Mesodermal cell (in vitro differentiated cells): ENCODE results near the gene SETD7.

ENCODE experiments used
- H3K27ac ChIP-seq: 2 replicates; pipeline ENCODE4 v1.7.0; 2013; ENCODE audit warnings: mild to moderate bottlenecking, low read depth, low read length, moderate library complexity; ENCODE audit not compliant: severe bottlenecking
- H3K36me3 ChIP-seq: 2 replicates; pipeline ENCODE4 v1.7.1; 2013; ENCODE audit warnings: mild to moderate bottlenecking, low read length, moderate library complexity; ENCODE audit not compliant: control insufficient read depth, insufficient read depth
- H3K4me1 ChIP-seq: one replicate; pipeline ENCODE4 v1.7.1; 2013; ENCODE audit warnings: mild to moderate bottlenecking, low read length; ENCODE audit not compliant: insufficient read depth, control insufficient read depth, poor library complexity, severe bottlenecking
- H3K4me3 ChIP-seq: 2 replicates; pipeline ENCODE4 v1.7.0; 2013; ENCODE audit warnings: low read length, control low read depth, mild to moderate bottlenecking; ENCODE audit not compliant: insufficient read depth, poor library complexity, severe bottlenecking; ENCODE audit errors: extremely low read depth
- H3K9me3 ChIP-seq: 2 replicates; pipeline ENCODE4 v1.7.1; 2013; ENCODE audit warnings: mild to moderate bottlenecking, low read length, moderate library complexity; ENCODE audit not compliant: control insufficient read depth
- WGBS, 2 experiments: methylation state at CpG; one replicate each; pipeline ENCODE4 v1.1.5; 2013; ENCODE audit warnings: missing lambda C conversion rate in 2 of 2; ENCODE audit not compliant: insufficient coverage in 2 of 2; 5-methylcytosine and 5-hydroxymethylcytosine counted together

The SETD7 gene

DNA sequence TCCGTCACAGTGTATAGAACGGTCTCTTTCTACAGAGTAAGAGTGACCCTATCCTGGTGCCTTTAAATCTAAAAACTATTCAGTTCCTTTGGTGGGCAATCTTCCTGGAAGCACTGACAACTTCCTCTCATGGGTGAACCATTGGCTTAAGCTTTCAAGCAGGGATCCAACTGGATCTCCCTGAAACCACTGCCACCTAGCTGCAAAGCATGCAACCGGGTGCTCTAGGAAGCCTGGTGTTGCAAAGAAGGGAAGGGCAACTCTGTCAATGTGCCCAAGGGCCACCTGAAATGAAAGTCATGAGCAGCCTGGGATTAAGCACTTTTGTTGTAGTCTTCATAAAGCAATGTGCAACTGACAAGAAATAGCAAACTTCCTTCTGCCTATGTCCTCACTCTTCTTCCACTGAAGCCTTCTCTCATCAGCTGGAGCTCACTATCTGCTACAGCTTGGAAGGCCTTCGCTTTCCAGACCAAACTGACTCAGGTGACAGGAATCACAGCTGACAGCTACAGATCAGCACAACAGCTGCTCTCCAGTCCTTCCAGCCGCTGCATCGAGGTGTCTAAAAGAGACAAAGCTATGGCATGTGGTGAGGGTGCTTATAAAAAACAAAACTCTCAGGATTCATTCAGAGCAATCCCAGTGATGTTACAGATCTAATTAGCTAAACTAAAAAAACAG is 46.1 kb downstream of the SETD7 start:
- WGBS, 2 experiments: 76 to 85% methylated on average over 4 to 6 of the region's 6 CpGs
- H3K27ac ChIP-seq: no peak overlapping the region
- H3K9me3 ChIP-seq: no peaks in the 10 kb centered on the region
- no peak overlapping the region for H3K4me3 ChIP-seq
- H3K36me3 ChIP-seq: peaks cover 82% of the 10 kb centered on the region
- H3K4me1 ChIP-seq: no peaks in the 10 kb centered on the region

DNA sequence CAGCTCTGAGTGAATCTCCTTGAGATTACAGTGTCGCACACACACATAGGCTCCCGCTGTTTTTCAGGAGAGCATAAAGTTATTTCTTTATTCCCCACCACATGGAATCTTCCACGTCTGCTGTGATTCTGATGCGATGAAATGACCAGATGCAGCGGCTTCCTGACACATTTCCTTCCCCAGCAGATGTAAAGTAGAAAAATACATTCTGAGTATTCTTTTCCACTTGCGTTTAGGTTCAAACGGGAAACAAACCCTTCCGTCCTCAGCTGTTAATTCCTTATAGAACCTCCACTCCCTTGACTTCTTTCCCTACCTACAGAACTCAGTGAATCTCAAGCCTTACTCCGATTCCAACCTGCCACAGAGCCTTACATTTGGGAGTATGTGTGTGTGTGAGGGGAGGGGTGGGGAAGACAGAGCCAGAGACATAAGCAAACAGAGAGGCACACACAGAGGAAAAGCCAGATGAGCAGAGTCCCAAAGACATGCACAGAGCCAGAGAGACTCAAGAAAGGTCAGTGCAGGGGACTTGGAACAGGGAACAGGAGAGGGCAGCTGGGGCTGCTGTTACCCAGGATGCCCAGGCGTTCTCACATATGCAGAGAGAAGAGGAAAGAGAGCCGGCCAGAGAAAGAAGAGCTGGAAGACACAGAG is 47.3 kb downstream of the SETD7 start:
- H3K9me3 ChIP-seq: no peaks in the 10 kb centered on the region
- H3K4me1 ChIP-seq: no peaks in the 10 kb centered on the region
- peaks cover 73% of the 10 kb centered on the region for H3K36me3 ChIP-seq
- no peak overlapping the region for H3K27ac ChIP-seq
- no peak overlapping the region for H3K4me3 ChIP-seq
- WGBS, 2 experiments: 92 to 95% methylated on average over 7 of the region's 11 CpGs

DNA sequence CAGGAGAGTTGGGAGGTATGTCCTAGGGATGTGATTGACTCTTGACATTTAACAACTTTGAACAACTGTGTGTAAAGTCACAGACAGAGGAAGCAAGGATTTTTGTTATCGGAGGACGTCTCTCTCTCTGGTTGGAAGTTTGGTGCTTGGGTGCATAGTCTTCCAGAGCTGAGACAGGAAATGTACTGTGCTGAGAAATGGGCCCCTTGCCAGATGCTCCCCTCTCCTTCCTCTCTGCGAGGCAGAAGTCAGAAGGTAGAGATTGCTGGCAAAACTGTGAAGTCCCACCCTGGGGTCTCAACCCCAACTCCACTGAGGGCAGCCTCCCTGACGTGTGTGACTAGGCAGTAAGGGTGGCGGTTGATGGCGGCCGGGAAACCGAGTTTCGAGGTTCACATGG is 49.2 kb downstream of the SETD7 start:
- Histone ChIP-seq H3K36me3 (peaks cover 55% of the 10 kb centered on the region), H3K4me3 (no peak overlapping the region)

DNA sequence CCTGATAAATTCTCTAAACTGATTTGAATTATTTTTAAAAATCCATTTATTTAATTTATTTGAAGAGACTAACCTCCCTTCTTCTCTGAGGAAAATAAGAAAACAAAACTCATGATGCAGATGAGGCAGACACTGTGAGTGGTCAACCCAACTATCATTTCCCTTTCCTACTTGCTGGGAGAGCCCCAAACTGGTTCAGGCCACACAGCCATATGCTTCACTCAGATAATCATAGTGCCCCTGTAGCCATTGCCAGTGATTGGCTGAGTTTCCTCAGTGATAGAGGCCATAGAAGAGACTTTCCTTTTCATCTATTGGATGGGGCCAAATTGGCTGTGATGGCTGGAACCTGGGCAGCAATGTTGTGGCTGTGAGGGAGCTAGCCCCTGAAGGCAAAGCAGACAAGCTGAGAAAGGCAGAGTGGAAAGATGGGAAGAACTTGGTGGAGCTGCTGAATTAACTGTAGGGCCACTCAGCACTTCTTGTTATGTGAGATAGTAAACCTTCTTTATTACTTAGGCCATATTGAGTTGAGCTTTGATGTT is 52.3 kb downstream of the SETD7 start:
- Histone ChIP-seq H3K4me3 (no peak overlapping the region), H3K4me1 (peaks cover 5% of the 10 kb centered on the region), H3K36me3 (peaks cover 29% of the 10 kb centered on the region), H3K27ac (no peak overlapping the region), H3K9me3 (no peaks in the 10 kb centered on the region)

More for the DNA sequence above, 49.2 kb downstream of the SETD7 start:
- H3K9me3 ChIP-seq: no peaks in the 10 kb centered on the region
- no peak overlapping the region for H3K27ac ChIP-seq
- 93 to 97% methylated on average over 6 to 7 of the region's 9 CpGs for WGBS, 2 experiments
- peaks cover 5% of the 10 kb centered on the region for H3K4me1 ChIP-seq

DNA sequence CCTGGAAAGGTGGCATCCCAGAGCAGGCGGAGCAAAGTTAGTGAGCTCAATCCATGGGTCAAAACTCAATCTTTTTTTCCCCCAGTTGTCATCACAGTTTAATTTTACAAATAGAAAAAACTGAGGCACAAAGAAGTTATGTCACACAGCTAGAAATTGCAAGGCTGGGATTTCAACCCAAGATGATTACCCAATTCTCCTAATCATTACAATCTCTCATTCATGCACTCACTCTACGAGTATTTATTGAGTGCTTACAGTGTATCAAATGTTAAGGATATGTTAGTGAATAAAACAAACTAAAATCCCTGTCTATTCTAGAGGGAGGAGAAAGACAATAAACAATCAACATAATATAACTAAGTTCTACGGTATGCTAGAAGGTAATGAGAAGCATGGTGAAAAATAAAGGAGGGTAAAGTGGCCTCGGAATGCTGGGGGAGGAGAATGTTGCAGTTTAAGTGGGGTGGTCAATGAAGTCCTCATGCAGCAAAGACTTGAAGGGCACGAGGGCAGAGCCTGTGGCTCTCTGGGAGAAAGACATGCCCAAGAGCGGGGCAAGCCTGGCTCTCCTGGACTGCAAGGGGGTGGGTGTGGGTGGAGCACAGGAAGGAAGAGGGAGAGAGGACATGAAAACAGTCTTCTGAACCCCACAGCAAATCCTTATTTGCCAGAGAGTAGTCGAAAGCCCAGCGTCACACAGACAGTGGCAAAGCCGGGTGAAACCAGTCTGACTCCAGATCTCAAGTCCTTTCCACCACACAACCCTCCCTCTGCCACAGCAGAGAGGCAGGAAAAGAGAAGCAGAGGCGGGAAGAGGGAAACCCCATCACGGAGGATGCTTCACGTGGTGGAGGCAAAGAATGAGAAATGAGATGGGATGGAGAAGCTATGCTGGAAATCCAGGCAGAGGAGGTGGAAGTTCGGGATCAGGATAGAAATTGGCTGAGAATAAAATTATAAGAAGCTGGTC is 53.8 kb downstream of the SETD7 start:
- no peak overlapping the region for H3K27ac ChIP-seq
- H3K9me3 ChIP-seq: no peaks in the 10 kb centered on the region
- H3K36me3 ChIP-seq: peaks cover 23% of the 10 kb centered on the region
- peaks cover 5% of the 10 kb centered on the region for H3K4me1 ChIP-seq
- 81 to 85% methylated on average over 5 to 8 of the region's 13 CpGs for WGBS, 2 experiments
- no peak overlapping the region for H3K4me3 ChIP-seq

DNA sequence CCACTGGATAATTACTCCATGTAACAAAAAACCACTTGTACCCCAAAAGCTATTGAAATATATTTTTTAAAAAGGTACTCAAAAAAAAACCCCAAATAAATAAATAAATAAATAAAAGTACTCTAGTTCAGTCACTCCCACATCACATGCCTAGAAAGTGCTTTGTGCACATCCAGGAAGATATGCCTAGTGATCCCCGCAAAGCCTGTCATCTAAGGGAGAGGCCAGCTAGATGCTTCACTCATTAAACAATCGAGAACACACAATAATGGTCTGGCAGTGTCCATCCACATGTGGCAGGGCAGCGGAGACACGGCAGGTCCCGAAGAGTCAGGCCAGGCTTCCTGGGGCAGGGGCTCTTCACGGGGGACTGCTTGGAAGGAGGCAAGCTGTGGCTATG is 54.5 kb downstream of the SETD7 start:
- WGBS, 2 experiments: 83 to 85% methylated on average over 5 to 6 of the region's 6 CpGs

DNA sequence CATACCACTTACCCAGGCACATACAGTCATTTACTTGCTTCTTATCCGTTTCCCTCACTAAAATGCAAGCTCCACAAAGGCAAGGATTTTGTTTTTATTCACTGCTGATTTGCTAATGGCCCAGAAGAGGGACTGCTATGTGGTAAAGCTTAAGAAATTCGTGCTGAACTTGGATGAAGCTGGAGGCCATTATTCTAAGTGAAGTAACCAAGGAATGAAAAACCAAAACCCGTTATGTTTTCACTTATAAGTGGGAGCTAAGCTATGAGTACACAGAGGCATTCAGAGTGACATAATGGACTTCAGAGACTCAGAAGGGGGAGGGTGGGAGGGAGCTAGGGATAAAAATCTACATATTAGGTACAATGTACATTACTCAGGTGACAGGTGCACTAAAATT is 54.9 kb downstream of the SETD7 start:
- peaks cover 5% of the 10 kb centered on the region for H3K4me1 ChIP-seq
- peaks cover 12% of the 10 kb centered on the region for H3K36me3 ChIP-seq
- no peaks in the 10 kb centered on the region for H3K9me3 ChIP-seq
- WGBS, 2 experiments: 63 to 79% methylated on average over 2 of the region's 3 CpGs
- H3K4me3 ChIP-seq: no peak overlapping the region
- H3K27ac ChIP-seq: no peak overlapping the region

More for the DNA sequence above, 54.5 kb downstream of the SETD7 start:
- Histone ChIP-seq H3K4me1 (peaks cover 5% of the 10 kb centered on the region), H3K27ac (no peak overlapping the region), H3K9me3 (no peaks in the 10 kb centered on the region), H3K36me3 (peaks cover 16% of the 10 kb centered on the region), H3K4me3 (no peak overlapping the region)

DNA sequence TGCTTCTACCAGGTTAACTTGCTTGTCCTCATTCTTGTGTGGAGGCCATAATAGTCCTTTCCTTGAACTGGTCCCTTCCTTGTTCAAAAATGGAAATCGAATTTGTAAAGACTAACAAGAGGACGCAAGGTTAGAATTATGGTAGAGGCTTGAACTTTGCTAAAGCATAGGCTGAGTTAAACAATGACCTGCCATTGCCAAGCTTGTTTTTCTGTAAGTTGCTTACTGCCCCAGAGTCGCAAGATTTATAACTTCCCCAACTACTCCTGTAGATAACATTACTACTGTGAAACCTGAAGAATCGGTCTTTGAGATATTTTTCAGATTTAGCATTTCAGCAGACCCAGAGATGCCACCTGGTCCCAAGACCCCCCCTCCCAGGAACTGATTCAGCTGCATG is 56.8 kb downstream of the SETD7 start:
- no peaks in the 10 kb centered on the region for H3K36me3 ChIP-seq
- H3K27ac ChIP-seq: no peak overlapping the region
- H3K4me3 ChIP-seq: no peak overlapping the region
- 92 to 94% methylated on average over 2 to 4 of the region's 4 CpGs for WGBS, 2 experiments
- H3K9me3 ChIP-seq: no peaks in the 10 kb centered on the region
- peaks cover 5% of the 10 kb centered on the region for H3K4me1 ChIP-seq

DNA sequence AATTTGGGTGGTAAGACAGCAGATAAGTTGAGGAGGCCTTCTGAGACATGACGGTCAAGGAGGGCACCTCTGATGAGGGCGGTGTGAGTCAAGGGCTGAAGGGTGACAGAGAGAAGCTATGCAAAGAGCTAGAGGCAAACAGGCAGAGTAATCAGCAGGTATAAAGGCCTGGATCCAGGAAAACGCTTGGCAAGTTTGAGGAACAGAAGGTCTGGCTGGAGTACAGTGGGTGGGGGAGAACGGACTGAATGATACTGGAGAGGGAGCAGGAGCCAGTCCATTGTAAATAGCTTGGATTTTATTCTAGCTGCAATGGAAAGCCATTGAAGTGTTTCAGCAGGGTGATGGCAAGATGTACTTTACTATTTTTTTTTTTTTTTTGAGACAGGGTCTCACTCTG is 62.8 kb downstream of the SETD7 start:
- no peaks in the 10 kb centered on the region for H3K4me1 ChIP-seq
- no peak overlapping the region for H3K27ac ChIP-seq
- H3K36me3 ChIP-seq: no peaks in the 10 kb centered on the region
- no peaks in the 10 kb centered on the region for H3K9me3 ChIP-seq
- H3K4me3 ChIP-seq: no peak overlapping the region
- WGBS, 2 experiments: 90 to 91% methylated on average over 3 to 4 of the region's 4 CpGs

DNA sequence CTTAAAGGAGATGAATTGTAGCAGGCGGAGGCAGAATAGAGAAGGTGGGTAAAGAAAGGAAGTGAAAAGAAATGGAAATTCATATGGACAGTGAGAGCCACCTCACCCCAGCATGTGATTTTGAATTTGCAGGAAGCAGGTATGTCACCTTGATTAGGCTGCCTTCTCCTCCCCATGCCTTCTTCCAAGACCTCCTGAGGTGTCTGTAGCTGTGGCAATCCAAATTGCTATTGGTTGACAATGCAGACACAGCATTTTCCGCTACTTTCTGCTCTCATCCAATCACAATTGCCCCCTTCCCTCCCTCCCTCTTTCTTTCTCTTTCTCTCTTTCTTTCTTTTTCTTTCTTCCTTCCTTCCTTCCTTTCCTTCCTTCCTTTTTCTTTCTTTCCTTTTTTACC is 63.6 kb downstream of the SETD7 start:
- Histone ChIP-seq H3K36me3 (no peaks in the 10 kb centered on the region), H3K9me3 (no peaks in the 10 kb centered on the region), H3K4me3 (no peak overlapping the region), H3K27ac (no peak overlapping the region), H3K4me1 (no peaks in the 10 kb centered on the region)
- WGBS, 2 experiments: 79 to 88% methylated on average over 2 of the region's 2 CpGs
